C1 segment of cervical spinal cord (tissue), 14 donors: Measurements from ENCODE around the gene NFIA.

Source experiments
- DNase-seq, 14 donors: peaks; one replicate each; lab custom pipeline; 2025; lab: John Stamatoyannopoulos, UW

The NFIA gene

GRCh38 chr1:61082311-61083012 lies at the start of gene NFIA:
Gene NFIA (plus strand): TSS chr1:61082561.
- peak in 11 of 14 donors; percentile 46 to 84 (median 68) for DNase-seq

GRCh38 chr1:61035880-61036279 lies 46.5 kb upstream of the NFIA start:
- no peak for DNase-seq

DNA sequence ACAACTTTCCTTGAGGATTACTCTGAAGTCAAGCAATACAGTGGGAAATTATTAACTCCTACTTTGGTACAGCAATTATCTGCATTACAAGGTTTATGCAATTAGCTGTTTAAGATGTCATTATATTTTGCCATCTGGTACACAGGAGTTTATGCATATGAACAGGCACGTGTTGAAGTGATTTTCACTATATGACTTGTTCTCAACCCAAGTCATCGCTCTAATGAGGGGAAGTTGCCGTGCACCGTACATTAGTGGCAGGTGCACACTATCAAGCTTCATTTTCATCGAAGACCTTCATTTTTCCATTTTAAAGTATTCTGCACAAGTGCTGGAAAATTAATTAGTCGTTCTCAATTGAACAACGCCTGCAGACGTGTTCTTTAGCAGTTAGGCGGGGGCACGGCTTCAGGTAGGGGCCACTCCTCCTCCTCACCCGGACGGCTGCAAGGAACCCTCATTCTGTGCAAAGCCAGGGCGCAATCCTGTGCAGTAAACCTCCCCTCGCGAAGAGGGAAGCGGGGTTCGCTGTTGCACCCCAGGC lies 39.8 kb upstream of the NFIA start:
- DNase-seq: no peak

DNA sequence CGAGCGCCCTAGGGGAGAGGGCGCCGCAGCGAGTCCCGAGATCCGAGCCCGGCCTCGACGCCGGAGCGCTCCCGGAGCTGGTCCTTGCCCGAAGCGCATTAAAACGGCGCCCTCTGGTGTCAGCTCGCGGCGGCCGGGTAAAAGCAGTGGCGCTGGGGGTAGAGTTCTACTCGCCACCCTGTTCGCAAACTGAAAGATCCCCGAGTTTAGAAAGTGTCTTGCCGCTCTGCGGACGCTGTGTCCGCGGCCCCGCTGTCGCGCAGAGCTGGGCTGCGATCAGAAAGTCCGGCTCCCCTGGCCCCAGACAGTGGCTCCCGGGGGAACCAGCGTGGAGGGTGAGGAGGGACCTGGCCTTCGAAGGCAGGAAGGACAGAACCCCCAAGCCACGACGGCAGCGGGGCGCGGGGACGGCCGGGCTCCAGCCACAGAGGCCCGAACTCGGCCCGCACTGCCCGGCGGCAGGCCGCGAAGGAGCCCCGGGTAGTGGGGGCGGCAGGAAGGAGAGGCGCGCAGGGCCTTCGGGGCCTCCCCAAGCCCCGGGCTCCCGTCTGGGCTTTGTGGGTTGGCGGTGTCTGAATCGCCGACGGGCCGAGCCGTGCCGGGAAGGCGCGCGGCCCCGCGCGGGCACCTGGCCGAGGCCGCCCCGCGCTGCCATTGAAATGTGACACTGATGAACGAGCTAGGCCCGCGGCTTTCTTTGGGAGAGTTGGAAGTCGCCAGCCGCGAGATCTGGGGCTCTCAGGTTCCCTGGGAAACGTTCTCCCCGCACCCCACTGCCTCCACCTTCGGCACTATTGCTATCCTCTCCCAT lies 39.1 kb upstream of the NFIA start:
- DNase-seq: peak; percentile 7 to 88 (median 68)

DNA sequence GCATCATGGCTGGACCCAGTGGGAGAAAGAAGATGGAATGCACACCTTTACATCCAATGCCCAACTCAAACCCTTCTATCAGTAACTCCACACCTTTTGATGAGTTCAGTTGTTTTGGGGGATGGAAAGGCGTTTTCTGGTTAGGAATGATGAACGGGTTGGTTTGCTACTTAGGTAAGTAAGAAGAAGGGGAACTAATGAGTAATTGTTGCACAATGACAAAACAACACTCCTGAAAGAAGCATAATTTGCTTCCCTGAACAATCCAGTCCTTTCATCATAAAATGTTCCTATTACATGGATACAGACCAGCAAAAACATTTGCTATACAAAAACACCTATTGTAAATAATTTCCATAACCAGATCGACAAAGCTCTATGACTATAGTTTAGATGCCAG lies 35.9 kb upstream of the NFIA start:
- DNase-seq: no peak

DNA sequence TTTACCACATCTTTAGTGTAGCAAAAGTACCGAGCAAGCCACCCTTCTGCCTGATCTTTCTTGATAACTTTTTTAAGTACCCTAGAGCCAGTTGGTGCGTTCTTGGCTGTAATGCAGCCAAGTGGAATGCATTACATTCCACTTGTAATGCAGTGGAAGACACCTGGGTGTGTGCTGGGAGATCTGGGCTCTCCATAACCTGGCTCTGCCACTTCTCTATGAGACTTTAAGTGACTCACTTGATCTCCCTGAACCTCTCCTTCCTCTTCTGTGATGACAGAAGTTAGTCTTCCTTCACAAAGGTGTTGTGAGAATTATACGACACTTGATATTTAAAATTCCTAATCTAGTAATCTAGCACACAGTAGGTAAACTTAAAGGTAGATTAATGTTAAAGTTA lies 35.3 kb upstream of the NFIA start:
- DNase-seq: no peak

DNA sequence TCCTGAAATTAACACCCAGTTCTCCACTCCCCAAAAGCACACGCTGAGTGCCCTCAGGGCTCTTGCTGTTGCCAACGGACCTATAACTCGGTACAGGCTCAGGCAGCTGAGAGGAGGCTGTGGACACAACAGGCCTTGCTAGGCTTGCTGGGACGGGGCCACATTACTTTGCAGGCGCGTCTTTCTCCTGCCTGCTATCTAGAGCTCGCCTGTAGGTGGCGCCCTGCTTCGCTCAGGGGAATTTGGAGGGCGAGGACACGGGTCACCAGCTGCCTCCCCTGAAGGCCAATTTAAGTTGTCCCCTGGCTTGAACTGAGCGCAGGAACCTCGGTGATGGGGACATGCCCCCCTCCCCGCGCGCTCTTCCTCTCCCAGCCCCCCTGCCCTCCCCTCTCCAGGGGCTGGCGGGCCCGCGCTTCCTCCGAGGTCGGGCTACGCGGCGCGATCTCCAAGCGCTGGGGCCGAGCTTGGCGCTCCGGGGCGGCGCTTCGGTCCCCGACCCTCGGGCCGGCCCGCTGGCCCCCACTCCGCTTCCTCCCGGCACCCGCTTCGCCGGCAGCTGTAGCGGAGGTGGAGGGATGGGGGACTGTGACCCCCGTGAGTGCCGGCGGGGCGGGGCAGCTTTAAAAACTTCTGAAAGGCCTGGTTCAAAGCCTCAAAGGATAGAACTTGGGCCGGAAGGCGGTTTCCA lies 32.4 kb upstream of the NFIA start:
- peak; percentile 26 to 94 (median 90) for DNase-seq

DNA sequence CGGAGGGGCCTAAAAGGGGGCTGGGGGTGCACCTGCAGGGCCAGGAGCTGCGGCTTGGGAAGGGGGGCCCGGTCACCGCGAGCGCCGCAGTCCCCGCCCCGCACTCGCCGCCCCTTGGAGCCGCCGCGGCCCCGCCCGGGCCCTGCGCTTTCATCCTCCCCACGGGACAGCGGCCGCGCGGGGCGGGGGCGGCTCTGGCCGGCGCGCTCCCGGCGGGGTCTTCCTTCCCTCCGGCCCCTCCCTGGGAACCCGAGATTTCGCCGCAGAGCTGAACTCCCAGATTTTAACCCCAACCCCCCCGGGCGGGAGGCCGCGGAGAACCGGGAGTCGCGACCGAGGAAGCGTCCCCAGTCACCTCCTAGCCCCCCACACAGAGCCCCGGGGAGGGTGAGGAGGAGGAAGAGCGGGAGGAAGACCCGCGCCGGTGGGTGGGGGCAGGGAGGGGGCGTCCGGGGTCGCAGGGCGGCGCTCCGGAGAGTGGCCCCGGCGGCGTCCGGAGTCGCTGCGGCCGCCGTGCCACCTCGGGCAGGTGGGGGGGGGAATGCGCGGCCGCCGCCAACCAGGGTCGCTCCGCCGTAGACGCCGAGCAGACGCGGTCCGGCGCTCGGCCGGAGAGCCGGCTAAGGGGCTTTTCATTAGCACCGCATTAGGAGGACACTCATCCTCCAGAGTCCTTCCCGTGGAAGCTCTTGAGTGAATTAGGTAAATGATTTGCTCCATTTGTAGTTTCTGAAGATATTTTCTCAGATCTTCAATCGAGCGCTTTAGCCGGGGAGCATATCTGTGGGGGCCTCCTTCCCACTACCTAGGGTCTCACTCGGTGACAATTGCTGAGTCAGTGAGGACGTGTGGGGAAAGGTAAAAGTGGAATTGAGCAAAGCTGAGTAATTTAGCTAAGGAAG lies 31.6 kb upstream of the NFIA start:
- peak in 8 of 14 donors; percentile 33 to 83 (median 59) for DNase-seq

DNA sequence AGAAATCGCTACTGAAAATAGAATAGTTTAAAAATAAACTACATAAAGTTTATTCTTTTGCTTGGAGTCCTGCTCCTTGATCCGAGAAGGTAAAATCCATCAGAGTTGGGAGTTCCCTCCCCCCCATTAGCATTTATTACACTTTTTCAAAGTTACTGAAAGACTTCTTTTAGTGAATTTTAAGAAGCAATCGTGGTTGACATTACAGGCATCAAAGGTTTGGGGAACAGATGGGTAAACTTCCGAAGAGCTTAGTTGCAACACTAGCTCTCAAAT lies 31.0 kb upstream of the NFIA start:
- DNase-seq: no peak

DNA sequence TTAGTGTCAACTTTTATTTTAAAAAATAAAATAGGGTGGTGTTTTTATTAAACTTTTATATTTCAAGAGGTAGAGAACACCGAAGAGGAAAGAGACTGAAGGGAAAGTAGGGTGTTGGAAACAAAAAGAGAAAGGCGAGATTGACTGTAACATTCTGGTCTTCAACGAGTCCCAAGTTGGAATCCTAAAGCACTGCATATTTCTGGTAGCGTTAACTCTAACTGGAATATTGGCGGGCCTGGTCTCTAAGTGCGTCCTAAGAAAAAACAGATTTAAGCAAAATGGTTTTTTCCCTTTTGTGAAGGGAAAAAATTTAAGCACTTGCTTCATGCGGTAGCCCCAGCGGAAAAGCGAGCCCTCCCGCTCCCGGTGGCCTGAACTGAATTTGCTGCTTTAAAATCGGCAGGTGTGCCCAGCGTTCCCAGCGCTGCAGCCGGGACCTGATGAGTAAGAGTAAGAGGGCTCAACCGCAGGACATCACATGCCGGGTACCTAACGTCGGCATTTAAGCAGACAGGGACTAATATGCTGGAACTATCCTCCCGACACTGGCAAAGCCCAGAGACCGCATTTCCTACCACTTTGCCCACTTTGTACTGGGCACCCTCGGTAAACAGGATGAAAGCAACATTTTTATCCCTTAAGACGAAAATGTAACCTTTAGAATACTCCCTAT lies 30.5 kb upstream of the NFIA start:
- peak in 4 of 14 donors; percentile 15 to 27 (median 22) for DNase-seq

DNA sequence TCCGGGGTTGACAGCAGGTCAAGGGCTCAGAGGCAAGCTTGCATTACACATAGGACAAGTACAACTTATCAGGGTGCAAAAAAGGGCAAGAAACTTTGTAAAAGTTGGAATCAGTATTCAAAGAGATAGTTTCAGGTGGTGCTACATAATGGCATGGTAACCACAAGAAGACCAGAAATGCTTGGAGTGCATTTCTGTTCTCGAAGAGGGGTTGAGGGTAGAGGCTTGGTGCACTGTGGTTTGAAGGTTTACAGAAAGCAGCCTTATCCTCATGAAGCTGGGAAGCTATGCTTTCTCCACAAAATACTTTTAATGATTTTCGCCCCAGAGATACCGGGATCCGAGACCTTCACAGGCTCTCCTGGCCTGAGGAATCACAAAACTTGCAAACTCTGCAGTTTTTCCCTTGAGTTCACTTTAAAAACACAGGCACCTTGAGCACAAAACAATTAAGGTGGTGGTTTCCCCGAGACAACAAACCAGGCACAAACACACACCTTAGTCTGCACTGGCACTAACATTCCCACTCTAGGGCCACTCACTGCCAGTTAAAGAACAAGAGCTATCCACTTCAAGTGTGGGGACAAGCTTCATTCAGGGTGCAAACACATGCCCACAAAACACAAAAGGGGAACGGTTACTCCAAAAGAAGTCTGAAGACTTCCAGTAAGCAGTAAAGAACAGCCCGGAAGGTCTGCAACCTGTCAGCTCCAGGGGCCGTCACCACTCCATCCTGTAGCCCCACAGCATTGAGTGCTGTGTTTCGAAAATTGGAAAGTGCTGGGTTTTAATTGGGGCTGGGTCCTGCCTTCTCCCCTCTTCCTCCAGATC lies 29.8 kb upstream of the NFIA start:
- DNase-seq: peak in 6 of 14 donors; percentile 15 to 54 (median 41)

DNA sequence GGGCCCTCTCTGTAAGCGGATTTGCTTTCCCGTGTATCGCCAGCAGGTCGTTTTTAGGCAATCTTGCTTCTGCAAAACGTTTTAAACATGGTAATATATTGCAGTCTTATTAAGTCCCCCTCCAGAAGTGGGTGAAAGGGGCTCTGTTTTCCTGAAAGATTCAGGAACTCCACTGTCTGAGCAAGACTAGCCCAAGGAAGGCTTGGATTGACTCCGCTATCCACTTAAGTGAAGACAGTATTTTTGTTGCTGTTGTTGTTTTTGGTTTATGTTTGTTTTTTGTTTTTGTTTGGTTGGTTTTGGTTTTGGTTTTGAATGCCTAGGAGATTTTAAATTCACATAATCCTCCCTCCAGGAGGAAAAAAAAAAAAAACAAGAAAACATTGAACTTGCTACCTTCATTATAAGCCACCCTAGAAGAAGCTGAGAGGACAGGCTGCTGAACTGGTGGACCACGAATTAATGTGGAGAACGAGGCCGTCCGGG lies 29.1 kb upstream of the NFIA start:
- no peak for DNase-seq

GRCh38 chr1:61053712-61054600 lies 28.4 kb upstream of the NFIA start:
- DNase-seq: peak in 10 of 14 donors; percentile 27 to 66 (median 48)

DNA sequence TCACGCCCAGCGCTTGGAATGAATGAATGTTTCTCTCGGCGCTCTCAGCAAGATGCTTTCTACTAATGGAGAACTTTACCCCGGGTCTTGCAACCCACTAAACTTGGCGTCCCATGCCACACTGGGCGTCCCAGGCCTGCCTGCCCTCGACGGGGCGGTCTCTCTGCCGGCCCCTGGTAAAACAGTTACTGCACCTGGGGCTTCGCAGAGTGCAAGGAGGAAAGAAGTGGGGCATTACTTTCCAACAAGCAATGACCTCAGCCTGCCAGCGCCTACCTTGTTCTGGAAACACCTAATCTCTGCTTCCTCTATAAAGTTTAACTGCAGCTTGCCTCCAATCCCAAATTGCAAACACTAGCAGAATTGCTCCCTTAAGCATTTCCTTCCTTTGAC lies 27.8 kb upstream of the NFIA start:
- DNase-seq: peak in 1 of 14 donors; percentile 28

GRCh38 chr1:61055110-61055614 lies 27.2 kb upstream of the NFIA start:
- DNase-seq: no peak

GRCh38 chr1:61056196-61056572 lies 26.2 kb upstream of the NFIA start:
- DNase-seq: no peak

- DNase-seq: peak in 13 of 14 donors; percentile 7 to 76 (median 57)
These were observed 25.6 kb upstream of the NFIA start for GRCh38 chr1:61056573-61057439.
